ENCODE data around the gene CPSF3.
A peak's percentile ranks its signal among the peaks of the same experiment; 100 is the strongest.

Gene CPSF3

DNA sequence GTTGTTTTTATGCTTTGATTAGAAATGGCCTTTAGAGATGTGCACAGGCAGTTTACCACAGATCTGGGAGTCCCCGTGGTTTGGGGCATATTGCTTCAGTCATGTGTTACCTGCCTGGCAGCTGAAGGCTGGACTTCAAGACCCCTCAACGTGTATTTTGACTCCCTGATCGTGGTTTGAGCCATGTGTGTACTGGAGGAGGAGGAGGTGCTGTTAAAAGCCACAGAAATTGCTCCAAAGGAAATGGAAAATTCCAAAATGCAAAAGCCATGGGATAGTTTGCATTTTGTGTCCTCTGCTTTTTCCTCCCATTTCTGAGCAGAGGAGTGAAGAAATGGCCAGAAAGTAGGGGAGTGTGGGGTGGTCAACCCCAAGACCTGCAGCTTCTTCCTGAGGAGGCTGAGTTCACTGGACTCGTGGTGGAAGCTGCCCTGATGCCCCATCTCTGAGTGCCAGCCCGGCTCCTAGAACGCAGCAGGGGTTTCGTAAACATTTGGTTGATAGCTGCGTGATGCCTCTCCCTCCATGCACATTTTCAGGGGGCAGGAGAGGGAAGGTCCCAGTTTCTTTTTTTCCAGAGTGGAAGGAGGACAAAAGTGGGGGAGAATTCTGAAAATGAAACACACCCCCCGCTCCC lies 45.9 kb upstream of the CPSF3 start:
- no peaks in the 10 kb centered on the region for H3K9me3 ChIP-seq (ENCODE audit: control insufficient read depth, insufficient read depth, low read depth, low read length)
- no peak overlapping the region for H3K27ac ChIP-seq (ENCODE audit: extremely low read depth, low read depth, low read length)
- peaks cover 2% of the 10 kb centered on the region for H3K4me1 ChIP-seq (ENCODE audit: control insufficient read depth, insufficient read depth, low read length)
- no peak overlapping the region for H3K4me3 ChIP-seq (ENCODE audit: low read depth, low read length)
- H3K36me3 ChIP-seq (ENCODE audit: control insufficient read depth in 2 of 2, insufficient read depth in 1 of 2, low read length in 2 of 2) = peaks cover 0 to 63% of the 10 kb centered on the region in 2 experiments; a peak in 2 of 3 replicates
- TF ChIP-seq ZNF48 (tag by site-specific recombination; IDR thresholded peaks at IDR 0.05) = no peak
- no peak for TF ChIP-seq ZFHX2 (tag by site-specific recombination; conservative IDR thresholded peaks at IDR 0.05)
- TF ChIP-seq, protein P1, sequence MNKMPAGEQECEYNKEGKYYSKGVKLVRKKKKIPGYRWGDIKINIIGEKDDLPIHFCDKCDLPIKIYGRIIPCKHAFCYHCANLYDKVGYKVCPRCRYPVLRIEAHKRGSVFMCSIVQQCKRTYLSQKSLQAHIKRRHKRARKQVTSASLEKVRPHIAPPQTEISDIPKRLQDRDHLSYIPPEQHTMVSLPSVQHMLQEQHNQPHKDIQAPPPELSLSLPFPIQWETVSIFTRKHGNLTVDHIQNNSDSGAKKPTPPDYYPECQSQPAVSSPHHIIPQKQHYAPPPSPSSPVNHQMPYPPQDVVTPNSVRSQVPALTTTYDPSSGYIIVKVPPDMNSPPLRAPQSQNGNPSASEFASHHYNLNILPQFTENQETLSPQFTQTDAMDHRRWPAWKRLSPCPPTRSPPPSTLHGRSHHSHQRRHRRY (tag by site-specific recombination; IDR thresholded peaks at IDR 0.05) = no peak
- TF ChIP-seq, protein P2, sequence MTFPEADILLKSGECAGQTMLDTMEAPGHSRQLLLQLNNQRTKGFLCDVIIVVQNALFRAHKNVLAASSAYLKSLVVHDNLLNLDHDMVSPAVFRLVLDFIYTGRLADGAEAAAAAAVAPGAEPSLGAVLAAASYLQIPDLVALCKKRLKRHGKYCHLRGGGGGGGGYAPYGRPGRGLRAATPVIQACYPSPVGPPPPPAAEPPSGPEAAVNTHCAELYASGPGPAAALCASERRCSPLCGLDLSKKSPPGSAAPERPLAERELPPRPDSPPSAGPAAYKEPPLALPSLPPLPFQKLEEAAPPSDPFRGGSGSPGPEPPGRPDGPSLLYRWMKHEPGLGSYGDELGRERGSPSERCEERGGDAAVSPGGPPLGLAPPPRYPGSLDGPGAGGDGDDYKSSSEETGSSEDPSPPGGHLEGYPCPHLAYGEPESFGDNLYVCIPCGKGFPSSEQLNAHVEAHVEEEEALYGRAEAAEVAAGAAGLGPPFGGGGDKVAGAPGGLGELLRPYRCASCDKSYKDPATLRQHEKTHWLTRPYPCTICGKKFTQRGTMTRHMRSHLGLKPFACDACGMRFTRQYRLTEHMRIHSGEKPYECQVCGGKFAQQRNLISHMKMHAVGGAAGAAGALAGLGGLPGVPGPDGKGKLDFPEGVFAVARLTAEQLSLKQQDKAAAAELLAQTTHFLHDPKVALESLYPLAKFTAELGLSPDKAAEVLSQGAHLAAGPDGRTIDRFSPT (tag by site-specific recombination; IDR thresholded peaks at IDR 0.05) = no peak
- no peak for TF ChIP-seq ZNF791 (tag by site-specific recombination; IDR thresholded peaks at IDR 0.05)
- no peak for TF ChIP-seq TCF7L2 (IDR thresholded peaks at IDR 0.05; ENCODE audit: borderline replicate concordance, low read depth, low read length)
- TF ChIP-seq, protein P3, sequence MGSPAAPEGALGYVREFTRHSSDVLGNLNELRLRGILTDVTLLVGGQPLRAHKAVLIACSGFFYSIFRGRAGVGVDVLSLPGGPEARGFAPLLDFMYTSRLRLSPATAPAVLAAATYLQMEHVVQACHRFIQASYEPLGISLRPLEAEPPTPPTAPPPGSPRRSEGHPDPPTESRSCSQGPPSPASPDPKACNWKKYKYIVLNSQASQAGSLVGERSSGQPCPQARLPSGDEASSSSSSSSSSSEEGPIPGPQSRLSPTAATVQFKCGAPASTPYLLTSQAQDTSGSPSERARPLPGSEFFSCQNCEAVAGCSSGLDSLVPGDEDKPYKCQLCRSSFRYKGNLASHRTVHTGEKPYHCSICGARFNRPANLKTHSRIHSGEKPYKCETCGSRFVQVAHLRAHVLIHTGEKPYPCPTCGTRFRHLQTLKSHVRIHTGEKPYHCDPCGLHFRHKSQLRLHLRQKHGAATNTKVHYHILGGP (tag by site-specific recombination; IDR thresholded peaks at IDR 0.05) = no peak
- TF ChIP-seq ZNF354C (tag by site-specific recombination; IDR thresholded peaks at IDR 0.05; ENCODE audit: borderline replicate concordance, low read depth) = no peak
- TF ChIP-seq, protein P4, sequence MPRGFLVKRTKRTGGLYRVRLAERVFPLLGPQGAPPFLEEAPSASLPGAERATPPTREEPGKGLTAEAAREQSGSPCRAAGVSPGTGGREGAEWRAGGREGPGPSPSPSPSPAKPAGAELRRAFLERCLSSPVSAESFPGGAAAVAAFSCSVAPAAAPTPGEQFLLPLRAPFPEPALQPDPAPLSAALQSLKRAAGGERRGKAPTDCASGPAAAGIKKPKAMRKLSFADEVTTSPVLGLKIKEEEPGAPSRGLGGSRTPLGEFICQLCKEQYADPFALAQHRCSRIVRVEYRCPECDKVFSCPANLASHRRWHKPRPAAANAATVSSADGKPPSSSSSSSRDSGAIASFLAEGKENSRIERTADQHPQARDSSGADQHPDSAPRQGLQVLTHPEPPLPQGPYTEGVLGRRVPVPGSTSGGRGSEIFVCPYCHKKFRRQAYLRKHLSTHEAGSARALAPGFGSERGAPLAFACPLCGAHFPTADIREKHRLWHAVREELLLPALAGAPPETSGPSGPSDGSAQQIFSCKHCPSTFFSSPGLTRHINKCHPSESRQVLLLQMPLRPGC (tag by site-specific recombination; IDR thresholded peaks at IDR 0.05) = no peak
- POLR2A ChIA-PET = no interaction called here
- CTCF ChIA-PET = no interaction called here

DNA sequence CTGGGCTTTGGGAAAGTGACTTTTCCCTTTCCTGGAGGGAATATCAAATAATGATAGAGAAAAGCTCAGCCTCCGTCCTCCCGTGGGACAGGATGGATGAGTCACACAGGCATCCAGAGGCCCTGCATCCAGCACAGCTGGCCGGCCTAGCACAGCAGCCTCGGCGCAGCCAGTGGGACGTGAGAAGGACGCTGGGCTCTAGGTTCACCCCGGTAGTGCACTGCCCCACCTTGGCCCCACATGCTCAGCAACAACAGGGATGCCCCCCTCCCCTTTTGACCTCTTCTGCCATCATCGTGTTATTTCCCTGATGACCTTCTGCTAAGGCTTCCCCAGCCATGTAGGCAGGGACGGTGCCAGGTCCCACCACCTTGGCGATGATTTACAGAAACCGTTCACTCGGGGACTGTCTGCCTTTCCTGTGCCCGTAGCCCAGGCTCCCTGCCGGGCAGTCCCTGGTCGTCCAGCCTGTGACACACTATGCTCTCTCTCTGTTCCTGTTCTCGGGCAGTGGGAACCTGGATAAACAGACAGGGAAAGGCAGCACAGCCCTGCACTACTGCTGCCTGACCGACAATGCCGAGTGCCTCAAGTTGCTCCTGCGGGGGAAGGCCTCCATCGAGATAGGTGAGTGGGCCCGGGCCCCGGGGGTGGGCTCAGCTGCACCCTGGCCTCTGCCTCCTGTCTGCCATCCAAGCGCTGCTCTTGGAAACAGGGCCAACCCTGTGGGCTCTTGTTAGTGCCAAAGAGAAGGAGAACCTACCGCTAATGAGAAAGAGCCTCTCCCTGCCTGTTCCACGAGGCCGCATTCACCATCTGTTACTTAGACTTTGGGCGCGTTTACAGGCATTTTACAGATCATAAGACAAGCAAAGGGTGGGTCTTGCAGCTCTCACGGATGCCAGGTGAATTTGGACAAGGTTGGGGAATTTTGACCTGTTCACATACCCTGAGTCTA lies 44.7 kb upstream of the CPSF3 start:
- POLR2A ChIA-PET = no interaction called here
- Histone ChIP-seq H3K4me1 (ENCODE audit: control insufficient read depth, insufficient read depth, low read length) (peaks cover 2% of the 10 kb centered on the region), H3K27ac (ENCODE audit: extremely low read depth, low read depth, low read length) (no peak overlapping the region), H3K36me3 (ENCODE audit: control insufficient read depth in 2 of 2, insufficient read depth in 1 of 2, low read length in 2 of 2) (peaks cover 0 to 56% of the 10 kb centered on the region in 2 experiments; a peak in 2 of 3 replicates), H3K4me3 (ENCODE audit: low read depth, low read length) (no peak overlapping the region), H3K9me3 (ENCODE audit: control insufficient read depth, insufficient read depth, low read depth, low read length) (no peaks in the 10 kb centered on the region)
- CTCF ChIA-PET = no interaction called here
- TF ChIP-seq ZNF600 (tag by site-specific recombination; IDR thresholded peaks at IDR 0.05) (peak; percentile 54), ZNF624 (tag by site-specific recombination; IDR thresholded peaks at IDR 0.05) (no peak)

DNA sequence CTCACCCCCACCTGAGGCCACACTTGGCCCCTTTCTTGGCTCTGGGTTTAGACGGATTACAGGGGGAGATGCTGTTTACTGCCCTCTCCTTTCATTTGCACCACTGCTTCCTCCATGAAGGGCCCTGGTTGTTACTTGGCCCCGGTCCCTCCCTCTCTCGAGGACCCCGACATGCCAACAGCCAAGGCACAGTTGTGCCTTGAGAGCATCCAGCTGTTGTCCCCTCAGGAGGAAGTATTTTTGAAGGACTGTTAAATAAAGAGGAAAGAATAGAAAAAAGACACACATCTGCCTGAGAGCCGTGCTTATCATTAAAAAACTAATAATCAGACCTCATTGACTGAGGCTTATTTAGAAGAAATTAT lies 44.1 kb upstream of the CPSF3 start:
- CTCF ChIA-PET = no interaction called here
- H3K27ac ChIP-seq (ENCODE audit: extremely low read depth, low read depth, low read length) = no peak overlapping the region
- TF ChIP-seq ZNF350 (tag by site-specific recombination; IDR thresholded peaks at IDR 0.05) (no peak), WT1 (tag by site-specific recombination; IDR thresholded peaks at IDR 0.05) (no peak), ZNF292 (tag by site-specific recombination; IDR thresholded peaks at IDR 0.05; ENCODE audit: borderline replicate concordance, low read depth) (no peak), HOXA7 (CRISPR knock-in tag; IDR thresholded peaks at IDR 0.05; ENCODE audit: borderline replicate concordance) (no peak), ZNF416 (tag by site-specific recombination; IDR thresholded peaks at IDR 0.05) (no peak), ZBTB20 (tag by site-specific recombination; IDR thresholded peaks at IDR 0.05) (no peak)
- TF ChIP-seq, protein P4 (tag by site-specific recombination; IDR thresholded peaks at IDR 0.05) = no peak
- TF ChIP-seq, protein P5, sequence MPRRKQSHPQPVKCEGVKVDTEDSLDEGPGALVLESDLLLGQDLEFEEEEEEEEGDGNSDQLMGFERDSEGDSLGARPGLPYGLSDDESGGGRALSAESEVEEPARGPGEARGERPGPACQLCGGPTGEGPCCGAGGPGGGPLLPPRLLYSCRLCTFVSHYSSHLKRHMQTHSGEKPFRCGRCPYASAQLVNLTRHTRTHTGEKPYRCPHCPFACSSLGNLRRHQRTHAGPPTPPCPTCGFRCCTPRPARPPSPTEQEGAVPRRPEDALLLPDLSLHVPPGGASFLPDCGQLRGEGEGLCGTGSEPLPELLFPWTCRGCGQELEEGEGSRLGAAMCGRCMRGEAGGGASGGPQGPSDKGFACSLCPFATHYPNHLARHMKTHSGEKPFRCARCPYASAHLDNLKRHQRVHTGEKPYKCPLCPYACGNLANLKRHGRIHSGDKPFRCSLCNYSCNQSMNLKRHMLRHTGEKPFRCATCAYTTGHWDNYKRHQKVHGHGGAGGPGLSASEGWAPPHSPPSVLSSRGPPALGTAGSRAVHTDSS (tag by site-specific recombination; IDR thresholded peaks at IDR 0.05) = no peak

More for the DNA sequence above, 44.1 kb upstream of the CPSF3 start:
- POLR2A ChIA-PET = no interaction called here
- Histone ChIP-seq H3K36me3 (ENCODE audit: control insufficient read depth in 2 of 2, insufficient read depth in 1 of 2, low read length in 2 of 2) (peaks cover 0 to 49% of the 10 kb centered on the region in 2 experiments; a peak in 2 of 3 replicates), H3K4me3 (ENCODE audit: low read depth, low read length) (no peak overlapping the region), H3K9me3 (ENCODE audit: control insufficient read depth, insufficient read depth, low read depth, low read length) (no peaks in the 10 kb centered on the region), H3K4me1 (ENCODE audit: control insufficient read depth, insufficient read depth, low read length) (peaks cover 2% of the 10 kb centered on the region)
